ENCODE results near the gene GABRA5.
"Not testable (repeated sequence)": the region's sequence is repeated elsewhere in the genome, so short reads cannot be mapped to it uniquely, and the experiment has no call there.

Gene GABRA5

GRCh38 chr15:26866298-26867199 lies at the start of gene GABRA5:
Gene GABRA5, plus strand, starts transcription at chr15:26867062. Its CDS starts 2,187 bp downstream, at chr15:26869249.
- DNase-seq: no peak

GRCh38 chr15:26831191-26831590 lies 35.7 kb upstream of the GABRA5 start:
- DNase-seq: not testable (repeated sequence)

- DNase-seq: no peak
Measured at GRCh38 chr15:26831951-26832350, 34.9 kb upstream of the GABRA5 start.

- no peak for DNase-seq
Measured at GRCh38 chr15:26838742-26839460, 28.0 kb upstream of the GABRA5 start.

GRCh38 chr15:26841514-26841913 lies 25.3 kb upstream of the GABRA5 start:
- no peak for DNase-seq

GRCh38 chr15:26841941-26842340 lies 24.9 kb upstream of the GABRA5 start:
- DNase-seq: no peak

GRCh38 chr15:26842391-26842790 lies 24.5 kb upstream of the GABRA5 start:
- no peak for DNase-seq

- no peak for DNase-seq
Measured at GRCh38 chr15:26844901-26845300, 22.0 kb upstream of the GABRA5 start.

GRCh38 chr15:26848498-26848897 lies 18.4 kb upstream of the GABRA5 start:
- no peak for DNase-seq

- DNase-seq: no peak
Measured at GRCh38 chr15:26850161-26850560, 16.7 kb upstream of the GABRA5 start.

GRCh38 chr15:26852980-26853379 lies 13.9 kb upstream of the GABRA5 start:
- no peak for DNase-seq

GRCh38 chr15:26854435-26854834 lies 12.4 kb upstream of the GABRA5 start:
- no peak for DNase-seq

GRCh38 chr15:26864664-26865191 lies 2.1 kb upstream of the GABRA5 start:
- no peak for DNase-seq

GRCh38 chr15:26867200-26868007 lies 542 bp downstream of the GABRA5 start:
- DNase-seq: no peak

GRCh38 chr15:26868029-26868685 lies 1.3 kb downstream of the GABRA5 start:
- no peak for DNase-seq

GRCh38 chr15:26869628-26870027 lies 2.8 kb downstream of the GABRA5 start:
- DNase-seq: no peak

- DNase-seq: no peak
Measured at GRCh38 chr15:26870346-26870745, 3.5 kb downstream of the GABRA5 start.

- no peak for DNase-seq
Measured at GRCh38 chr15:26872206-26872605, 5.3 kb downstream of the GABRA5 start.

- DNase-seq: no peak
Measured at GRCh38 chr15:26873846-26874245, 7.0 kb downstream of the GABRA5 start.

GRCh38 chr15:26874774-26875475 lies 8.1 kb downstream of the GABRA5 start:
- DNase-seq: no peak

GRCh38 chr15:26875476-26875850 lies 8.6 kb downstream of the GABRA5 start:
- DNase-seq: no peak

- DNase-seq: no peak
Measured at GRCh38 chr15:26877831-26878230, 11.0 kb downstream of the GABRA5 start.
